GM23338 (cell line): ENCODE measurements around the gene CAPNS2.

Source experiments
- CTCF ChIP-seq, 2 experiments: fragments of 200-600 bp in 1 of 2; sonication (generic) in 1 of 2; conservative IDR thresholded peaks; 2 replicates each; pipeline versions ENCODE4 v1.5.1 to v1.6.1; 2016 to 2017; ENCODE audit warnings: antibody characterized with exemption in 2 of 2, low read depth in 2 of 2, mild to moderate bottlenecking in 2 of 2, moderate library complexity in 1 of 2
- POLR2AphosphoS5 ChIP-seq: IDR thresholded peaks from 2 replicates; pipeline ENCODE4 v1.6.1; 2016; ENCODE audit warnings: antibody characterized with exemption, low read depth

- TF ChIP-seq CTCF (conservative IDR thresholded peaks at IDR 0.05; ENCODE audit: low read depth in 2 of 2) (no peak), POLR2AphosphoS5 (no peak)
These were observed 39.4 kb downstream of the CAPNS2 start for GRCh38 chr16:55605754-55606336.
